Activated CD4-positive, alpha-beta T cell treated with anti-CD3 and anti-CD28 coated beads, Interleukin-2, amount 10 ng/mL, durations not matched to agents 7 days and 5 days (primary cell): ENCODE data around the gene RASSF5. TPM values are rescaled to one million over a fixed set of nuclear protein-coding genes. Genes with fewer than 3 reads are reported as not detected.
A peak's percentile ranks its signal among the peaks of the same experiment; 100 is the strongest.

Source experiments
- CTCF ChIA-PET: fragments of 350-600 bp; sonication (Branson Sonifier 250); formaldehyde crosslinking; loops from one replicate; lab custom pipeline; 2021; ENCODE audit warnings: antibody characterized with exemption; lab: Charles Lee
- POLR2A ChIA-PET: fragments of 350-600 bp; sonication (Branson Sonifier 250); formaldehyde crosslinking; loops from one replicate; lab custom pipeline; 2021; ENCODE audit warnings: antibody characterized with exemption; lab: Charles Lee
- DNase-seq: peaks from one replicate; pipeline ENCODE4 v3.0.0-alpha.2; 2020
- H3K27ac Mint-ChIP-seq: one replicate; pipeline ENCODE4 v1.8.0; 2021; ENCODE audit warnings: mild to moderate bottlenecking, moderate library complexity, mixed read lengths
- H3K27me3 Mint-ChIP-seq: one replicate; pipeline ENCODE4 v1.8.0; 2021; ENCODE audit warnings: mixed read lengths
- H3K36me3 Mint-ChIP-seq: one replicate; pipeline ENCODE4 v1.8.0; 2021; ENCODE audit warnings: low read depth, mixed read lengths
- H3K4me1 Mint-ChIP-seq: one replicate; pipeline ENCODE4 v1.8.0; 2021; ENCODE audit warnings: mixed read lengths
- H3K4me3 Mint-ChIP-seq: one replicate; pipeline ENCODE4 v1.8.0; 2021; ENCODE audit warnings: mild to moderate bottlenecking, moderate library complexity, mixed read lengths
- H3K9me3 Mint-ChIP-seq: one replicate; pipeline ENCODE4 v1.8.0; 2021; ENCODE audit warnings: mixed read lengths
- total RNA-seq, 2 experiments: library from RNA; stranded (reverse); gene quantifications; one replicate each; pipeline ENCODE4 v1.2.3, GENCODE V29; 2021

RASSF5 gene
- total RNA-seq, 2 experiments from 2014 or later = 185 to 201 TPM

DNA sequence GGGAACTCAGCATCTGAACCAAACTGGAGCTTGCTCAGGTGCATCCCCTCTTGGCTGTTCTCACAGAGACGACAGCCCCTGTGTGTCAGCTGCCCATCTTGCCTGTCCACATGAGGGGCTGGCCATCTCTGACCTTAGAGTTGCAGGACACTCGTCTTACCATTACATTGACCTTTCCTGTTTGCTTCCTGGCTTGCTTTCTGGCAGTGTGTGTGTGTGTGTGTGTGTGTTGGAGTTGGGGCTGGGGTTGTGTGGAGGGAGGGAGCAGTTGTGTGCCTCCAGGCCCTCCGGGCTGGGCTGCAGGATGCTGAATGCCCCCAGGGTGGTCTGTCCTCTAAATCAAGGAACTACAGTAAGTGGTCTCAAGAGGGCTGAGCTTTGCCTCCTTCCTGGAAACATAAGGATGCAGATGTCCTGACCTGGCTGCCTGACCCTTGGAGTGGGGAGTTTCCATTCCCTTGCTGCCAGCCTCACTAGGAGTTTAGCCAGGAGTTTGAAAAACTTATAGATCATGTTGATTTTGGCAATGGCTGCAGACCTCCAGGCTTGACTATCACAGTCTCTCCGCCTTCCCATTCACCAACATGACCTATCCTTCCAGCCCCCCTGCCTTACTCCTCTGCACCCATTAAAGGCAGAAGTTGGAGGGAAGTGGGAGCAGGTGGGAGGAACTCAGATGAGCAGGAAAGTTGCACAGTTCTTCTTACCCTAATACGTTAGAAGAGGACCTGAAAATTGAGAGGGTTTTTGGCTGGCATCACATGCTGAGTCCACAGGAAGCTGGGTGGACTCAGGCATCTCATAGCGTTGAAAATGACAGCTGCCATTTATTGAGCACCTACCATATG, 19.0 kb downstream of the RASSF5 start:
- Mint-ChIP-seq H3K9me3 (no peaks in the 10 kb centered on the region), H3K36me3 (no peaks in the 10 kb centered on the region), H3K4me1 (peaks cover 5% of the 10 kb centered on the region), H3K27me3 (peaks cover 3% of the 10 kb centered on the region), H3K27ac (no peak overlapping the region), H3K4me3 (no peak overlapping the region)
- DNase-seq = no peak
- POLR2A ChIA-PET = no interaction called here
- CTCF ChIA-PET = interaction anchor here (0.5 to 2.0 kb wide), 6 partner anchors 10 to 209 kb away, joined by 3 to 7 read pairs (median 3); no protein-coding TSS in a partner anchor

GRCh38 chr1:206529425-206529824, 22.1 kb downstream of the RASSF5 start:
- Mint-ChIP-seq H3K9me3 (no peaks in the 10 kb centered on the region), H3K36me3 (no peaks in the 10 kb centered on the region), H3K27ac (no peak overlapping the region), H3K27me3 (peaks cover 3% of the 10 kb centered on the region), H3K4me1 (peaks cover 5% of the 10 kb centered on the region), H3K4me3 (no peak overlapping the region)
- POLR2A ChIA-PET = no interaction called here
- no peak for DNase-seq
- CTCF ChIA-PET = interaction anchor here (1.0 to 1.5 kb wide), 4 partner anchors 13 to 60 kb away, joined by 3 to 5 read pairs (median 4); partner anchors contain the start of gene IKBKE

DNA sequence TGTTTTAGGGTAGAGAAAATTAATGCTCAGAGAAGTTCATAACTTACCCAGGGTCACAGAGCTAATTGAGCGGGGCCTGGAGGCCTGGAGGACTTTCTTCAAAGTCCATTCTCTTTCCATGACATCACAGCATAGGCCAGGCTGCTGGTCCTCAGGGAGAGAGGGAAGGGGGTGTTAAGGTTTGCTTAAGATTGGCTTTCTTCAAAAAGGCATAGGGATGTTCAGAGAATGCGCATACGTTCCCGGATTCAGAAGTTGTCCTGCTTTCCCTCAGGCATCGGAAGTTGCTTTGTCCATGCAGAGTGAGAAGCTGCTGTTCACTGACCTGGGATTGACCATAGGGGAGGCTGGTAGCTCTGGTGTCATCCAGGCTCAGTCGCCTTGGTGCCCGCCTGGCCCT, 25.0 kb downstream of the RASSF5 start:
- Mint-ChIP-seq H3K9me3 (no peaks in the 10 kb centered on the region), H3K27ac (no peak overlapping the region), H3K4me1 (no peaks in the 10 kb centered on the region), H3K4me3 (no peak overlapping the region), H3K27me3 (peaks cover 3% of the 10 kb centered on the region), H3K36me3 (no peaks in the 10 kb centered on the region)
- ChIA-PET POLR2A (no interaction called here), CTCF (interaction anchor here (0.8 to 1.1 kb wide), 2 partner anchors 12 to 53 kb away, joined by 3 read pairs; no protein-coding TSS in a partner anchor)
- no peak for DNase-seq

DNA sequence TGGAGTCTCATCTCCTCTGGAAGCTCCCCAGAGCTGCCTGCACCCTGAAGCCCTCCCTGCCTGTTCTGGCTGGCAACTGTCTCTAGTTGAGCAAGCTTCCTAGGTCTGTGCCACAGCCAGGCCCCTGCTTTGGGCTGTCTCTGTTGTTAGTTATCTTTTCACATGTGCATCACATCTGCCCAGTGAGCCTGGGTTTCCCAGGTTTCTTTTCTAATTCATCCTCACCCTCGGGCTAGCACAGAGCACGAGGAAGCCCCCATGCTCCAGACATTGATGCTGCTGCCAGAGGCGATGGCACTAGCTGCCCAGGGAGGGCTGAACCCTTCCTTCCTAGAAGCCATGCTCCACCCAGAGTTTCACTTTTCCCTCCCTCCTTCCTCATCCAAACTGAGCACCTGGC, 27.2 kb downstream of the RASSF5 start:
- ChIA-PET CTCF (interaction anchor here (0.9 to 1.7 kb wide), 7 partner anchors 10 to 55 kb away, joined by 3 to 5 read pairs (median 4); no protein-coding TSS in a partner anchor), POLR2A (no interaction called here)
- Mint-ChIP-seq H3K27ac (no peak overlapping the region), H3K9me3 (no peaks in the 10 kb centered on the region), H3K4me3 (no peak overlapping the region), H3K27me3 (no peaks in the 10 kb centered on the region), H3K36me3 (no peaks in the 10 kb centered on the region), H3K4me1 (peaks cover 12% of the 10 kb centered on the region)
- no peak for DNase-seq

GRCh38 chr1:206535853-206536188, 28.5 kb downstream of the RASSF5 start:
- ChIA-PET POLR2A (interaction anchor here (0.6 kb wide), 1 partner anchor 48 kb away, joined by 3 read pairs; no protein-coding TSS in a partner anchor), CTCF (interaction anchor here (0.9 to 1.8 kb wide), 5 partner anchors 9 to 46 kb away, joined by 3 to 7 read pairs (median 3); no protein-coding TSS in a partner anchor)
- no peak for DNase-seq
- Mint-ChIP-seq H3K27ac (no peak overlapping the region), H3K36me3 (no peaks in the 10 kb centered on the region), H3K27me3 (no peaks in the 10 kb centered on the region), H3K9me3 (no peaks in the 10 kb centered on the region), H3K4me1 (peaks cover 17% of the 10 kb centered on the region), H3K4me3 (no peak overlapping the region)

- Mint-ChIP-seq H3K27ac (no peak overlapping the region), H3K4me1 (peaks cover 17% of the 10 kb centered on the region), H3K9me3 (no peaks in the 10 kb centered on the region), H3K4me3 (no peak overlapping the region), H3K36me3 (no peaks in the 10 kb centered on the region), H3K27me3 (no peaks in the 10 kb centered on the region)
- ChIA-PET CTCF (interaction anchor here (0.9 to 2.1 kb wide), 4 partner anchors 8 to 75 kb away, joined by 3 to 7 read pairs (median 5); partner anchors contain the start of gene EIF2D), POLR2A (interaction anchor here (0.7 kb wide), 1 partner anchor 14 kb away, joined by 4 read pairs; no protein-coding TSS in a partner anchor)
- DNase-seq = no peak
Observed at GRCh38 chr1:206537141-206537540, 29.8 kb downstream of the RASSF5 start.

GRCh38 chr1:206538086-206538770, 30.9 kb downstream of the RASSF5 start:
- Mint-ChIP-seq H3K4me3 (no peak overlapping the region), H3K9me3 (no peaks in the 10 kb centered on the region), H3K4me1 (peaks cover 17% of the 10 kb centered on the region), H3K36me3 (no peaks in the 10 kb centered on the region), H3K27ac (no peak overlapping the region), H3K27me3 (no peaks in the 10 kb centered on the region)
- ChIA-PET CTCF (interaction anchor here (2.1 kb wide), 1 partner anchor 74 kb away, joined by 4 read pairs; the partner anchor contains the start of gene EIF2D), POLR2A (no interaction called here)
- DNase-seq = no peak

- H3K4me3 Mint-ChIP-seq = no peak overlapping the region
- H3K36me3 Mint-ChIP-seq = no peaks in the 10 kb centered on the region
- POLR2A ChIA-PET = no interaction called here
- H3K27me3 Mint-ChIP-seq = no peaks in the 10 kb centered on the region
- no peaks in the 10 kb centered on the region for H3K9me3 Mint-ChIP-seq
- H3K4me1 Mint-ChIP-seq = peaks cover 17% of the 10 kb centered on the region
- no peak for DNase-seq
- no peak overlapping the region for H3K27ac Mint-ChIP-seq
- CTCF ChIA-PET = interaction anchor here (1.3 to 2.0 kb wide), 2 partner anchors 12 to 49 kb away, joined by 3 to 6 read pairs; no protein-coding TSS in a partner anchor
Observed at GRCh38 chr1:206538901-206539640, 31.7 kb downstream of the RASSF5 start.

DNA sequence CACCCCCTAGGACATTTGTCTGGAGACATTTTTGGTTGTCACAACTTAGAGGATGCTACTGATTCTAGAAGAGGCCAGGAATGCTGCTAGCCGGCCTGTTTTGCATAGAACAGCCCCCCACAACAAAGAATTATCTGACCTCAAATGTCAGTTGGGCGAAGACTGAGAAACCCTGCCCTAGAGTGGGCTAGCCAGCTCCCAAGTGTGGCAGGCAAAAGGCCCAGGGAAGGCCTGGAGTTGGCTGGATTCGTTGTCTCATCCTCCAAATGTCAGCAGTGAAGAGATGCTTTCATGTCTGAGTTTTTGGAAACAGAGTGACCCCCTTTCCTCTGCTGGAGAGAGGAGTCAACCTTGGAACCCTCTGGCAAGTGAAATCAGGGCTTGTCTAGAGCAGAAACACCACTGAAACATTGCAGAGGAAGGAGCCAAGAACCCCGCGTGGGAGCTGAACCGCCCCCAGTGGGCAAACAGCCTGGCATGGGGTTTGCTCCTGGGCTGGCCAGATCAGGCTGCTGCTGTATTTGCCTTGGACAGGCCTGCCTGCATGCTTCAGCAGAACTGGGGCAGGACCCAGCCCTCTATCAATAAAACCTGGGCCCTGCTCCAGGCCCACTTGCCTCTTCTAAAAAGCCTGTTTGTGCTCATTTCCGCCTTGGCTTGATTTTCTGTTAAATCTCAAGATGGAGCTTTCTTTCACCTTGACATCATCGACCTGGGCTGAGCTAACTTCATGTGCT, 32.9 kb downstream of the RASSF5 start:
- H3K27ac Mint-ChIP-seq = no peak overlapping the region
- H3K36me3 Mint-ChIP-seq = no peaks in the 10 kb centered on the region
- H3K9me3 Mint-ChIP-seq = no peaks in the 10 kb centered on the region
- H3K27me3 Mint-ChIP-seq = no peaks in the 10 kb centered on the region
- H3K4me3 Mint-ChIP-seq = no peak overlapping the region
- DNase-seq = no peak
- CTCF ChIA-PET = interaction anchor here (0.7 to 2.0 kb wide), 4 partner anchors 11 to 52 kb away, joined by 3 to 7 read pairs (median 4); no protein-coding TSS in a partner anchor
- H3K4me1 Mint-ChIP-seq = peaks cover 28% of the 10 kb centered on the region
- POLR2A ChIA-PET = no interaction called here

DNA sequence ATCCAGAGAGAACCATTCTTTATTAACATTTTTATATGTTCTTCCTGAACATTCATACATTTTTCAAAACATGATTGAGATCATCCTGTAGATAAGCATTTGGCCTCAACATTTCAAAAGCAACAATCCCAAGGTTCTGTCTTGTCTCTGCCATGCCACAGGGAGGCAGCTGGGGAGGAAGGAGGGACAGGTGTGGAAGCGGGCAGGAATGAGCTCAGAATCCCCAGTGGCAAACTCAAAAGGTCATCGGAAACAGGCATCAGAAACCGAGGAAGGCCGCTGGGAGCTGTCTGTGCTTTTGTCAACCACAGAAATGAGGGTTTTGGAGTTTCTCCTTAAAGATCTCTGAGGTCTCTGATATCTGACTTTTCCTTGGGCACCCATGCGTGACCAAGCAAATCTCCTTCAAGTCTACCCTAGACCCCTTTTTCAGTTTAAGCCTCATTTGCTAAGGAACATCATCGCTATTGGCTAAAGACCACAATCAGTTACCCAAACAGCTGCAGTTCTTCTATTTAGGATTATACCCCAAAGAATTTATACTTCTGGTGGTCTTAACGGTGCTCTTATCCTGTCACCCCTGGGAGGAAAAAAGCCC, 34.0 kb downstream of the RASSF5 start:
- H3K4me3 Mint-ChIP-seq = no peak overlapping the region
- DNase-seq = no peak
- POLR2A ChIA-PET = no interaction called here
- no peaks in the 10 kb centered on the region for H3K36me3 Mint-ChIP-seq
- CTCF ChIA-PET = interaction anchor here (0.7 to 2.0 kb wide), 7 partner anchors 11 to 51 kb away, joined by 3 to 7 read pairs (median 4); no protein-coding TSS in a partner anchor
- H3K9me3 Mint-ChIP-seq = no peaks in the 10 kb centered on the region
- no peak overlapping the region for H3K27ac Mint-ChIP-seq
- H3K27me3 Mint-ChIP-seq = no peaks in the 10 kb centered on the region
- H3K4me1 Mint-ChIP-seq = peaks cover 34% of the 10 kb centered on the region

GRCh38 chr1:206544562-206545257, 37.4 kb downstream of the RASSF5 start:
- peak overlapping the region; percentile 60 for H3K27ac Mint-ChIP-seq

More at GRCh38 chr1:206544562-206545257, 37.4 kb downstream of the RASSF5 start:
- Mint-ChIP-seq H3K27me3 (no peaks in the 10 kb centered on the region), H3K36me3 (no peaks in the 10 kb centered on the region), H3K9me3 (no peaks in the 10 kb centered on the region), H3K4me1 (peaks cover 25% of the 10 kb centered on the region), H3K4me3 (no peak overlapping the region)
- POLR2A ChIA-PET = interaction anchor here (0.6 to 0.7 kb wide), 3 partner anchors 22 to 1361 kb away, joined by 3 to 8 read pairs (median 3); no protein-coding TSS in a partner anchor
- peak; percentile 85 for DNase-seq
- CTCF ChIA-PET = interaction anchor here (0.6 to 5.1 kb wide), 27 partner anchors 9 to 563 kb away, joined by 3 to 45 read pairs (median 4); partner anchors contain the start of genes EIF2D and IKBKE
